H9 (cell line): ENCODE data around the gene CKS1B. TPM values are rescaled to one million over a fixed set of nuclear protein-coding genes. Genes with fewer than 3 reads are reported as not detected.

Experiments
- DNase-seq: peaks from one replicate; pipeline ENCODE4 v3.0.0-alpha.2; 2017
- H2AFZ ChIP-seq: one replicate; pipeline ENCODE4 v1.6.1; 2013; ENCODE audit warnings: mild to moderate bottlenecking, low read length, control low read depth, moderate library complexity
- H2AK5ac ChIP-seq: 2 replicates; pipeline ENCODE4 v1.6.1; 2013; ENCODE audit warnings: low read length, control low read depth, mixed read lengths; ENCODE audit not compliant: insufficient read length
- H2BK120ac ChIP-seq: one replicate; pipeline ENCODE4 v1.6.1; 2013; ENCODE audit warnings: low read depth, mild to moderate bottlenecking, low read length, control low read depth, inconsistent platforms; ENCODE audit not compliant: poor library complexity, severe bottlenecking
- H2BK12ac ChIP-seq: 2 replicates; pipeline ENCODE4 v1.6.1; 2013; ENCODE audit warnings: low read length, control low read depth, mixed read lengths, low read depth; ENCODE audit not compliant: insufficient read length
- H2BK15ac ChIP-seq: 2 replicates; pipeline ENCODE4 v1.6.1; 2013; ENCODE audit warnings: low read depth, low read length, control low read depth
- H2BK20ac ChIP-seq: one replicate; pipeline ENCODE4 v1.6.1; 2013; ENCODE audit warnings: low read depth, mild to moderate bottlenecking, low read length, control low read depth, inconsistent platforms; ENCODE audit not compliant: poor library complexity, severe bottlenecking
- H2BK5ac ChIP-seq: 2 replicates; pipeline ENCODE4 v1.6.1; 2013; ENCODE audit warnings: low read length, control low read depth, mixed read lengths; ENCODE audit not compliant: insufficient read length
- H3K14ac ChIP-seq: 2 replicates; pipeline ENCODE4 v1.6.1; 2013; ENCODE audit warnings: low read length, control low read depth; ENCODE audit not compliant: insufficient read depth
- H3K18ac ChIP-seq: 2 replicates; pipeline ENCODE4 v1.6.1; 2013; ENCODE audit warnings: low read depth, mild to moderate bottlenecking, mixed read lengths, low read length, control low read depth; ENCODE audit not compliant: insufficient read length
- H3K23ac ChIP-seq: 2 replicates; pipeline ENCODE4 v1.6.1; 2013; ENCODE audit warnings: low read length, control low read depth, mixed read lengths, low read depth; ENCODE audit not compliant: insufficient read length
- H3K23me2 ChIP-seq: 2 replicates; pipeline ENCODE4 v1.6.1; 2013; ENCODE audit warnings: low read depth, mild to moderate bottlenecking, mixed read lengths, low read length, control low read depth; ENCODE audit not compliant: insufficient read length, poor library complexity, severe bottlenecking
- H3K27ac ChIP-seq: 2 replicates; pipeline ENCODE4 v1.5.1; 2013; ENCODE audit warnings: low read length, control low read depth, mixed read lengths, low read depth; ENCODE audit not compliant: insufficient read length
- H3K27me3 ChIP-seq: 2 replicates; pipeline ENCODE4 v1.6.1; 2013; ENCODE audit warnings: low read length, control low read depth, inconsistent platforms; ENCODE audit not compliant: insufficient read depth
- H3K4ac ChIP-seq: 2 replicates; pipeline ENCODE4 v1.6.1; 2013; ENCODE audit warnings: low read depth, mild to moderate bottlenecking, control low read depth, inconsistent platforms, low read length, moderate library complexity
- H3K4me1 ChIP-seq: 2 replicates; pipeline ENCODE4 v1.6.1; 2013; ENCODE audit warnings: low read length, control low read depth, inconsistent platforms; ENCODE audit not compliant: insufficient read depth
- H3K4me2 ChIP-seq: 2 replicates; pipeline ENCODE4 v1.6.1; 2013; ENCODE audit warnings: low read length, control low read depth, mixed read lengths; ENCODE audit not compliant: insufficient read length, insufficient read depth
- H3K56ac ChIP-seq: 2 replicates; pipeline ENCODE4 v1.6.1; 2013; ENCODE audit warnings: low read depth, mild to moderate bottlenecking, mixed read lengths, low read length, control low read depth; ENCODE audit not compliant: insufficient read length
- H3K79me1 ChIP-seq: 2 replicates; pipeline ENCODE4 v1.6.1; 2013; ENCODE audit warnings: low read depth, mild to moderate bottlenecking, moderate library complexity, low read length, control low read depth, inconsistent platforms; ENCODE audit not compliant: insufficient read depth, poor library complexity, severe bottlenecking
- H3K79me2 ChIP-seq: 2 replicates; pipeline ENCODE4 v1.6.1; 2013; ENCODE audit warnings: low read length, control low read depth, inconsistent platforms; ENCODE audit not compliant: insufficient read depth
- H3K9ac ChIP-seq: 2 replicates; pipeline ENCODE4 v1.6.1; 2013; ENCODE audit warnings: low read length, control low read depth, mixed read lengths; ENCODE audit not compliant: insufficient read length; ENCODE audit errors: extremely low read depth
- H3K9me3 ChIP-seq: one replicate; pipeline ENCODE4 v1.6.1; 2013; ENCODE audit warnings: low read depth, low read length, inconsistent platforms; ENCODE audit not compliant: control insufficient read depth
- H3T11ph ChIP-seq: one replicate; pipeline ENCODE4 v1.6.1; 2013; ENCODE audit warnings: mild to moderate bottlenecking, low read length, control low read depth, inconsistent platforms
- H4K20me1 ChIP-seq: one replicate; pipeline ENCODE4 v1.6.1; 2013; ENCODE audit not compliant: control insufficient read depth, insufficient read length, insufficient read depth
- H4K5ac ChIP-seq: 2 replicates; pipeline ENCODE4 v1.6.1; 2013; ENCODE audit warnings: low read depth, mild to moderate bottlenecking, mixed read lengths, low read length, control low read depth; ENCODE audit not compliant: insufficient read length
- H4K8ac ChIP-seq: replicated peaks from 2 replicates; pipeline ENCODE4 v1.6.1; 2013; ENCODE audit warnings: low read length, control low read depth, mixed read lengths, low read depth; ENCODE audit not compliant: insufficient read length
- H4K91ac ChIP-seq: 2 replicates; pipeline ENCODE4 v1.6.1; 2013; ENCODE audit warnings: low read depth, mild to moderate bottlenecking, moderate library complexity, mixed read lengths, low read length, control low read depth; ENCODE audit not compliant: insufficient read length
- H3K27ac Mint-ChIP-seq, 3 experiments: 2 replicates in 2 of 3; 3 replicates in 1 of 3; pipeline ENCODE4 v1.8.0; 2020 to 2021; ENCODE audit warnings: mixed read lengths in 3 of 3, mild to moderate bottlenecking in 1 of 3, moderate library complexity in 1 of 3
- H3K27me3 Mint-ChIP-seq: 2 replicates; pipeline ENCODE4 v1.8.0; 2021; ENCODE audit warnings: low read depth, mild to moderate bottlenecking, moderate library complexity, mixed read lengths
- H3K36me3 Mint-ChIP-seq, 3 experiments: 2 replicates in 2 of 3; 3 replicates in 1 of 3; pipeline ENCODE4 v1.8.0; 2020 to 2021; ENCODE audit warnings: low read depth in 3 of 3, mixed read lengths in 3 of 3; ENCODE audit not compliant: insufficient read depth in 1 of 3
- H3K4me1 Mint-ChIP-seq, 2 experiments: 2 replicates each; pipeline ENCODE4 v1.8.0; 2020; ENCODE audit warnings: mixed read lengths in 2 of 2
- H3K4me3 Mint-ChIP-seq, 2 experiments: 2 replicates in 1 of 2; 3 replicates in 1 of 2; pipeline ENCODE4 v1.8.0; 2020 to 2021; ENCODE audit warnings: mild to moderate bottlenecking in 2 of 2, mixed read lengths in 2 of 2, moderate library complexity in 1 of 2
- H3K9me3 Mint-ChIP-seq, 2 experiments: 2 replicates in 1 of 2; 3 replicates in 1 of 2; pipeline ENCODE4 v1.8.0; 2020; ENCODE audit warnings: mild to moderate bottlenecking in 2 of 2, mixed read lengths in 2 of 2, moderate library complexity in 1 of 2
- WGBS: extraction: QIAGEN DNeasy Blood & Tissue Kit; methylation state at CpG from one replicate; pipeline ENCODE4 v1.1.7; 2013; ENCODE audit warnings: missing lambda C conversion rate, low lambda C conversion rate, mixed read lengths; ENCODE audit not compliant: insufficient read length; ENCODE audit errors: extremely low coverage; 5-methylcytosine and 5-hydroxymethylcytosine counted together
- total RNA-seq: library from RNA; stranded (reverse); gene quantifications from 2 replicates; pipeline ENCODE4 v1.2.1, GENCODE V29; 2021
- TF ChIP-seq, protein P1 (sequence below): fragments of 200-600 bp; sonication (generic); conservative IDR thresholded peaks from 3 replicates; pipeline ENCODE4 v1.8.0; 2021; ENCODE audit warnings: antibody characterized with exemption, mild to moderate bottlenecking

CKS1B gene
- total RNA-seq, 1 experiment from 2014 or later = 279 TPM

DNA sequence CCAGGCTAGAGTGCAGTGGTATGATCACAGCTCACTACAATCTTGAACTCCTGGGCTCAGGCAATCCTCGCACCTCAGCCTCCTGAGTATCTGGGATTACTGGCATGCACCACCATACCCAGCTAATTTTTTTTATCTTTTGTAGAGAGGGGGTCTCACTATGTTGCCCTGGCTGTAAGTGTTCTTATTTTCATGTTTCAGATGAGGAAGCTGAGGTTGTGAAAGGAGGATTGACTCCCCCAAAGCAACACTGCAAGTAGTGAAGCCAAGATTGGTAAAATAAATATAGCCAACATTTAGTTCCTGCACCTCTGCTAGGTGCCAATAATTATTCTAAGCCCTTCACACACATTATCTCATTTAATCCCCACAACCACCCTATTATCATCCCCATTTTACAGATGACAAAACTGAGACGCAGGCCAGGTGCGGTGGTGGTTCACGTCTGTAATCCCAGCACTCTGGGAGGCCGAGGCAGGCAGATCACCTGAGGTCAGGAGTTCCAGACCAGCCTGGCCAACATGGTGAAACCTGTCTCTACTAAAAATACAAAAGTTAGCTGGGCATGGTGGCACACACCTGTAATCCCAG, 40.0 kb upstream of the CKS1B start:
- no peak overlapping the region for H2AK5ac ChIP-seq
- no peak overlapping the region for H3T11ph ChIP-seq
- H4K91ac ChIP-seq = no peak overlapping the region
- H2BK5ac ChIP-seq = no peak overlapping the region
- H4K5ac ChIP-seq = no peak overlapping the region
- no peak overlapping the region for H2BK120ac ChIP-seq
- no peak overlapping the region for H3K18ac ChIP-seq
- no peak overlapping the region for H2AFZ ChIP-seq
- Mint-ChIP-seq H3K27me3 (no peaks in the 10 kb centered on the region; the same call in 1 of the 2 replicates), H3K9me3 (no peaks in the 10 kb centered on the region; a peak in 2 of 5 replicates), H3K4me3 (no peak overlapping the region; a peak in 1 of 5 replicates), H3K27ac (no peak overlapping the region), H3K36me3 (peaks cover 0 to 5% (median 0%) of the 10 kb centered on the region in 3 experiments; a peak in 3 of 7 replicates), H3K4me1 (peaks cover 14 to 16% of the 10 kb centered on the region in 2 experiments)
- no peaks in the 10 kb centered on the region for H3K79me2 ChIP-seq
- no peak overlapping the region for H3K9ac ChIP-seq
- no peak overlapping the region for H3K27ac ChIP-seq
- no peak overlapping the region for H2BK20ac ChIP-seq
- H3K4ac ChIP-seq = no peak overlapping the region
- WGBS = no CpG with 5 or more reads among the region's 5 CpGs
- TF ChIP-seq, protein P1, sequence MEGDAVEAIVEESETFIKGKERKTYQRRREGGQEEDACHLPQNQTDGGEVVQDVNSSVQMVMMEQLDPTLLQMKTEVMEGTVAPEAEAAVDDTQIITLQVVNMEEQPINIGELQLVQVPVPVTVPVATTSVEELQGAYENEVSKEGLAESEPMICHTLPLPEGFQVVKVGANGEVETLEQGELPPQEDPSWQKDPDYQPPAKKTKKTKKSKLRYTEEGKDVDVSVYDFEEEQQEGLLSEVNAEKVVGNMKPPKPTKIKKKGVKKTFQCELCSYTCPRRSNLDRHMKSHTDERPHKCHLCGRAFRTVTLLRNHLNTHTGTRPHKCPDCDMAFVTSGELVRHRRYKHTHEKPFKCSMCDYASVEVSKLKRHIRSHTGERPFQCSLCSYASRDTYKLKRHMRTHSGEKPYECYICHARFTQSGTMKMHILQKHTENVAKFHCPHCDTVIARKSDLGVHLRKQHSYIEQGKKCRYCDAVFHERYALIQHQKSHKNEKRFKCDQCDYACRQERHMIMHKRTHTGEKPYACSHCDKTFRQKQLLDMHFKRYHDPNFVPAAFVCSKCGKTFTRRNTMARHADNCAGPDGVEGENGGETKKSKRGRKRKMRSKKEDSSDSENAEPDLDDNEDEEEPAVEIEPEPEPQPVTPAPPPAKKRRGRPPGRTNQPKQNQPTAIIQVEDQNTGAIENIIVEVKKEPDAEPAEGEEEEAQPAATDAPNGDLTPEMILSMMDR = no peak
- H3K4me2 ChIP-seq = no peak overlapping the region
- no peaks in the 10 kb centered on the region; the same call in 1 of the 2 replicates for H3K4me1 ChIP-seq
- no peaks in the 10 kb centered on the region for H3K79me1 ChIP-seq
- DNase-seq = no peak
- no peaks in the 10 kb centered on the region for H4K20me1 ChIP-seq
- no peak overlapping the region for H2BK12ac ChIP-seq
- H3K27me3 ChIP-seq = no peaks in the 10 kb centered on the region
- no peak overlapping the region for H2BK15ac ChIP-seq
- H3K23me2 ChIP-seq = peaks cover 11% of the 10 kb centered on the region
- H3K14ac ChIP-seq = no peak overlapping the region
- no peak overlapping the region for H3K56ac ChIP-seq
- H3K9me3 ChIP-seq = no peaks in the 10 kb centered on the region
- no peak overlapping the region for H4K8ac ChIP-seq
- no peak overlapping the region for H3K23ac ChIP-seq
